Transverse colon (tissue), 4 donors: ENCODE data around the gene TMEM147. TPM values are rescaled to one million over a fixed set of nuclear protein-coding genes. Genes with fewer than 3 reads are reported as not detected.

Experiments
- DNase-seq: peaks from one replicate; pipeline ENCODE4 v3.0.0-alpha.2; 2019
- H3K27ac ChIP-seq, 4 donors: fragments of 200-600 bp; sonication (generic); 2 replicates each; pipeline ENCODE4 v1.5.1; 2016 to 2018; ENCODE audit warnings: inconsistent platforms in 4 of 4
- H3K27me3 ChIP-seq: fragments of 200-600 bp; sonication (generic); 2 replicates; pipeline ENCODE4 v1.5.1; 2017; ENCODE audit warnings: inconsistent platforms
- H3K36me3 ChIP-seq, 4 donors: fragments of 200-600 bp; sonication (generic); 2 replicates each; pipeline ENCODE4 v1.5.1; 2017 to 2019; ENCODE audit warnings: inconsistent platforms in 4 of 4
- H3K4me1 ChIP-seq, 4 donors: fragments of 200-600 bp; sonication (generic); 2 replicates each; pipeline ENCODE4 v1.5.1; 2017 to 2020; ENCODE audit warnings: inconsistent platforms in 4 of 4
- H3K4me3 ChIP-seq, 4 donors: fragments of 200-600 bp; sonication (generic); 1 replicate in 1 of 4; 2 replicates in 3 of 4; pipeline versions ENCODE4 v1.5.1 to v1.6.1; 2017 to 2019; ENCODE audit warnings: inconsistent platforms in 4 of 4
- H3K9me3 ChIP-seq, 2 donors: fragments of 200-600 bp; sonication (generic); 2 replicates each; pipeline ENCODE4 v1.5.1; 2017 to 2019; ENCODE audit warnings: inconsistent platforms in 2 of 2
- CTCF ChIP-seq, 5 experiments: fragments of 200-600 bp in 3 of 5; fragments of 450-650 bp in 2 of 5; sonication (generic) in 3 of 5; IDR thresholded peaks; 1 replicate in 2 of 5; 2 replicates in 3 of 5; pipeline ENCODE4 v1.5.1; 2016 to 2017; ENCODE audit warnings: antibody characterized with exemption in 5 of 5, inconsistent platforms in 3 of 5, mild to moderate bottlenecking in 2 of 5, moderate library complexity in 1 of 5
- EP300 ChIP-seq: sonication (generic); formaldehyde crosslinking; IDR thresholded peaks from one replicate; pipeline ENCODE4 v1.6.1; 2017; ENCODE audit warnings: antibody characterized with exemption, low read depth
- POLR2A ChIP-seq: fragments of 450-650 bp; IDR thresholded peaks from one replicate; pipeline ENCODE4 v1.6.1; 2016; ENCODE audit warnings: antibody characterized with exemption, mild to moderate bottlenecking, moderate library complexity
- POLR2AphosphoS5 ChIP-seq, 3 donors: sonication (generic); formaldehyde crosslinking; IDR thresholded peaks; one replicate each; pipeline ENCODE4 v1.6.1; 2016; ENCODE audit warnings: antibody characterized with exemption in 3 of 3
- WGBS, 2 donors: methylation state at CpG; one replicate each; pipeline ENCODE4 v1.1.5; 2018; ENCODE audit warnings: low coverage in 1 of 2; 5-methylcytosine and 5-hydroxymethylcytosine counted together
- in situ Hi-C, 4 donors: fragments of 200-750 bp; cut with MboI; loops; one replicate each; pipeline versions ENCODE4 v1.15.0 to v1.15.1; 2017; ENCODE audit warnings: low sequenced_read_pairs in 3 of 4, low pct_ligation_motif_present in 1 of 4, low pct_unique_long_range_greater_than_20kb in 1 of 4
- intact Hi-C: fragments of 100-400 bp; cut with DNase I; formaldehyde crosslinking; loops from one replicate; pipeline ENCODE4 v1.15.1; 2023; ENCODE audit warnings: low total_unique reads
- total RNA-seq, 4 donors: library from RNA; depleted of rRNA; stranded (reverse); fragments of >200 nt; gene quantifications; one replicate each; pipeline ENCODE4 v1.1.0, GENCODE V29; 2016

TMEM147 gene
- total RNA-seq, 4 donors from 2014 or later, result 29.5 to 77.0 (median 54.0) TPM

- TF ChIP-seq EP300 (no peak), POLR2AphosphoS5 (IDR thresholded peaks at IDR 0.05) (no peak), POLR2A (no peak), CTCF (IDR thresholded peaks at IDR 0.05) (no peak)
- DNase-seq, result no peak
- Histone ChIP-seq H3K4me1 (no peaks in the 10 kb centered on the region), H3K27ac (no peak overlapping the region), H3K4me3 (no peak overlapping the region), H3K27me3 (no peaks in the 10 kb centered on the region), H3K9me3 (peaks cover 10 to 16% of the 10 kb centered on the region in 2 donors), H3K36me3 (no peaks in the 10 kb centered on the region)
- intact Hi-C loops, result loop anchor here (1.0 kb wide), 1 partner anchor 13 kb away; no protein-coding TSS in a partner anchor
- in situ Hi-C loops, result no loop called here
- 71 to 82% methylated on average over 1 of the region's 1 CpG for WGBS, 2 donors
Measured at GRCh38 chr19:35577918-35578317, 32.5 kb downstream of the TMEM147 start.

- peaks cover 10 to 16% of the 10 kb centered on the region in 2 donors for H3K9me3 ChIP-seq
- WGBS, 2 donors, result 64 to 72% methylated on average over 5 to 7 of the region's 7 CpGs
- H3K27ac ChIP-seq, result no peak overlapping the region
- no peaks in the 10 kb centered on the region for H3K27me3 ChIP-seq
- no peak overlapping the region for H3K4me3 ChIP-seq
- intact Hi-C loops, result loop anchor here (1.0 kb wide), 1 partner anchor 13 kb away; no protein-coding TSS in a partner anchor
- H3K36me3 ChIP-seq, result no peaks in the 10 kb centered on the region
- no peak for DNase-seq
- H3K4me1 ChIP-seq, result no peaks in the 10 kb centered on the region
- in situ Hi-C loops, result no loop called here
- no peak for TF ChIP-seq CTCF (IDR thresholded peaks at IDR 0.05)
- no peak for TF ChIP-seq EP300
- no peak for TF ChIP-seq POLR2AphosphoS5 (IDR thresholded peaks at IDR 0.05)
- no peak for TF ChIP-seq POLR2A
Measured at GRCh38 chr19:35578707-35579106, 33.3 kb downstream of the TMEM147 start.

GRCh38 chr19:35582760-35583159, 37.3 kb downstream of the TMEM147 start:
- Histone ChIP-seq H3K27ac (no peak overlapping the region), H3K36me3 (no peaks in the 10 kb centered on the region), H3K9me3 (no peaks in the 10 kb centered on the region), H3K4me3 (no peak overlapping the region), H3K4me1 (no peaks in the 10 kb centered on the region), H3K27me3 (peaks cover 4% of the 10 kb centered on the region)
- 80 to 89% methylated on average over 1 of the region's 1 CpG for WGBS, 2 donors
- no peak for DNase-seq
- in situ Hi-C loops (no loop called here), intact Hi-C loops (no loop called here)
- TF ChIP-seq CTCF (IDR thresholded peaks at IDR 0.05), result no peak

- no peak for DNase-seq
- intact Hi-C loops (no loop called here), in situ Hi-C loops (no loop called here)
- Histone ChIP-seq H3K27ac (no peak within 1 kb of the TSS), H3K4me1 (no peaks in the 10 kb centered on the region), H3K36me3 (no peaks in the 10 kb centered on the region), H3K27me3 (peaks cover 4% of the 10 kb centered on the region), H3K4me3 (no peak within 1 kb of the TSS), H3K9me3 (no peaks in the 10 kb centered on the region)
- TF ChIP-seq EP300 (no peak), POLR2A (no peak), CTCF (IDR thresholded peaks at IDR 0.05) (no peak), POLR2AphosphoS5 (IDR thresholded peaks at IDR 0.05) (no peak)
- WGBS, 2 donors, result 53 to 54% methylated on average over 4 to 16 of the region's 16 CpGs
Measured at GRCh38 chr19:35585848-35586247, 40.4 kb downstream of the TMEM147 start, which contains the start of gene PMIS2. Gene PMIS2, plus strand, starts transcription at chr19:35586173. Its CDS starts 87 bp downstream, at chr19:35586260.
